HG03571 (cell line): ENCODE results near the gene GIN1.

Source experiments
- ATAC-seq: cut with Tn5 transposase; IDR thresholded peaks from one replicate; pipeline ENCODE4 v1.9.1; 2021; ENCODE audit not compliant: unreplicated experiment

The GIN1 gene

GRCh38 chr5:103037673-103038455 lies 82.1 kb downstream of the GIN1 start:
- no peak for ATAC-seq

DNA sequence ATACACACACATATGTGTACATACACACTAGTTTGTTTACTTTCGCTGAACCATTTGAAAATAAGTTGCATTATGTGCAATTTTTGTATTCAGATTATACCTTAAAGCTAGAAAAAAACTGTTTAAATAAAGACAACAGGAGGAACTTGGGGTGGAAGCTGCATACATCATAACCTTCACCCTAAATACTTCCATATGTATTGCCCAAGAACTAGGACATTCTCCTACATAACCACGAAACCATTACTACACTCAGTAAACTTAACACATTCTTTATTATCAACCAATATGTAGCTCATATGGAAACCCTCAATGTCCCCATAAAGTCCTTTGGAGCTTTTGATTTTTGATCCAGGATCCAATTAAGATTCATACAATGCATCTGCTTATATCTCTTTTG lies 83.3 kb downstream of the GIN1 start:
- no peak for ATAC-seq
